HPDE6-E6E7 (cell line): ENCODE data around the gene ATP2A2.
"Not testable (repeated sequence)": the region's sequence is repeated elsewhere in the genome, so short reads cannot be mapped to it uniquely, and the experiment has no call there.

Experiments
- DNase-seq: peaks from one replicate; pipeline ENCODE4 v3.0.0; 2011; ENCODE audit warnings: missing footprints; ENCODE audit errors: extremely low spot score

ATP2A2 gene

DNA sequence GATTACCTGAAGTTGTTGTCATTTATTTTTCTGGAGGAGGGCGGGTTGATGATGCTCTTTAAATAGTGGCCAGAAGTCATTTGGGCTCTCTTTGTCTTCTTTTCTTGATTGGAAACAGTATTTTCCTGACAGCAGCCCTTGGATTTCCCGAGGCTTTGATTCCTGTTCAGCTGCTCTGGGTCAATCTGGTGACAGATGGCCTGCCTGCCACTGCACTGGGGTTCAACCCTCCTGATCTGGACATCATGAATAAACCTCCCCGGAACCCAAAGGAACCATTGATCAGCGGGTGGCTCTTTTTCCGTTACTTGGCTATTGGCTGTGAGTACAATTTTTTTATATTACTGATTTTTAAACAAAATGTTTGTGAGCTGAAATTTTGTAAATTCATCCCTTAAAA is 62.1 kb downstream of the ATP2A2 start:
- no peak for DNase-seq

DNA sequence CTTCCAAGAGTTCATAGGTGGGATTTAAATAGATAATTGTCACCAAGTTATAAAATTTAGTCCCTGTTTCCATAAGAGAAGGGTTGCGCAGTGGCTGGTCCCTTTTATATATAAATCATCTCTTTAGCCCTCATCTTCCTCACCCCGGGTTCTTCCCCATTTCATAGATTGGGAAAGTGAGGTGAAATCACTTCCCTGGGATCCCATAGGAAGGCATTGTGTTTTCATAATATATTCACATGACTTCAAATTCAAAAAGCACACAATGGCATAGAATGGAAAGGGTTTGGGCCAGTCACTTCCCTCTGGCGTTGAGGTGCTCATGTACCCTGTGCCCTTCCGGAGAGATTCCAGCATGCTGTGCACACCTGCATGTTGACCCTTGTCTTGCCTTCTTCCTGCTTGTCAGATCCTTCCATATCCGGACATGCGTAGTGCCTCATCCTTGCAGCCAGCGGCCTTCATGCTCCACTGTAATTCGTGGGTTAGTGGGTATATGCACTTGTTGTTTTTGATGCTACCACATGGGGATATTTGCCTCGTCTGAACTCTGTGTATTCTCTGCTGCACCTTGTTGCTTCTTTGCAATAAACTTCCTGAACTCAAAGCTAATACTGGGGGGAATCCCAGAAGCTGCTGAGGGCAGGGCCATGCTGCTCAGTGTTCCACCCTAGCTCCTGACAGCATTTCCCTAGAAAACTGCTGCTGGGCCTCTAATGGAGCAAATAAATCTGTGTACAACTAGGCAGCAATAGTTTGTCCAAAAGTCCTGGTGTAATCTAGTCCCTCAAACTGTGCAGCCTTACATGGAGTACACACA is 62.9 kb downstream of the ATP2A2 start:
- DNase-seq = no peak

GRCh38 chr12:110344657-110345056 is 63.6 kb downstream of the ATP2A2 start:
- no peak for DNase-seq

DNA sequence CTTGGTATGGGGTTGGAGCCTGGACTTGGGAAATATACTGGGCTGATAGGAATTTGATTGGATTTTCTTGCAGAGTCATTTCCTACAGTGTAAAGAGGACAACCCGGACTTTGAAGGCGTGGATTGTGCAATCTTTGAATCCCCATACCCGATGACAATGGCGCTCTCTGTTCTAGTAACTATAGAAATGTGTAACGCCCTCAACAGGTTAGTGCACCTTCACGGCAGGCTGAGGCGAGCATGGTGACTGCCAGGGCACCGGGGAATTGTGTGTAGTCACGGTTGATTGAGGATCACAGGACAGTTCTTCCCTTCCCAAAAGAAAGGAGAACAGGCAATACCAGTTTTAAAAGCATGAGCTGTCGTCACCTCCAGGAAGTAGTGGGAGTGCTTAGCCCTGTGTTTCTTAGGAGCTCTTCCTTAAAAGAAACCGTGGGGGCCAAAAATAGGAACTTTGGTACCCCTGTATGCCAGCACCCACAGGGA is 64.2 kb downstream of the ATP2A2 start:
- peak; percentile 97 for DNase-seq

GRCh38 chr12:110345963-110346362 is 64.9 kb downstream of the ATP2A2 start:
- DNase-seq = no peak

DNA sequence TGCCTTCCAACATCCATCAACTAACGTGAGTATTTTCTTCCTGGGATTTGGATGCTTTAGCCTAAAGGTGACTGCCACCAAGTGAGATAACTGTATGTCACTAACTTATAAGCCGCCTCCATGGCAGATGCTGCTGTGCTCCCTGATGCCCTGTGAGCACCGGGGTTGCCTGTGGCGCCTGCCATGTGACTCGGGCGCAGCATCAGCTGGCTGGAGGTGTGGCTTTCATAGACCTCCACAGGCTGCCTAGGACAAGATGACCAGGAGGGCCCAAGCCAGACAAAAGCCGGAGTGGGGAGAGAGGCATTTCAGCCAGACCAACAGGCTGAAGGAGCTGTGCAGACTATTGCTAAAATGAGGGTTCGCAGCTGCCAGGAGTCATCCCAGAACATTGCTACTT is 66.7 kb downstream of the ATP2A2 start:
- DNase-seq = no peak

DNA sequence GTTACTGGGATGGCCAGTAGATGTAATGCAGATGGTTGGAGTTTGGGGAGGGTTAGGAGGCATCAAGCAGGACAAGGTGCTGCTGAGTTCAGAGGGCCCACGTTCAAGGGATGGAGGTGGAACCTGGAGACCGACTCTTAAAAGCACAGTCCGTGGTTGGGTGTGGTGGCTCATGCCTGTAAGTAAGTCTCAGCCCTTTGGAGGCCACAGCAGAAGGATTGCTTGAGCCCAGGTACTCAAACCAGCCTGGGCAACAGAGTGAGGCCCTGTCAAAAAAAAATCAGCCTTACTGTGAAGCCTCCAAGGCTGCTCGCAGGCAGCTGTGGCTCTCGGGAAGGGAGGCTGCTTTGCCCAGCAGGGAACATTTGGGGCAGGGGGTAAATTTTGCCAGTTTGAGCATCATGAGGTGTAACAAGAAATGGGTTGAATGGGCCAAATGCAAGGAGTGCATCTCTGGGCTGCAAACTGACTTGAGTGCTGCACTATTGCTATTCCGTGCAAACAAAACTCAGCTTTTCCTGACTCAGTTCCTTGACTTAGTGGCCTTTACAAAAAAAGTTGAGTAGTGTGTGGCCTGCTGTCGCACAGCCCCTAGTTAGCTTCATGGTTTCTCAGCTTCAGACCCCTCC is 67.5 kb downstream of the ATP2A2 start:
- DNase-seq = no peak

- no peak for DNase-seq
Observed at GRCh38 chr12:110349096-110349495, 68.0 kb downstream of the ATP2A2 start.

DNA sequence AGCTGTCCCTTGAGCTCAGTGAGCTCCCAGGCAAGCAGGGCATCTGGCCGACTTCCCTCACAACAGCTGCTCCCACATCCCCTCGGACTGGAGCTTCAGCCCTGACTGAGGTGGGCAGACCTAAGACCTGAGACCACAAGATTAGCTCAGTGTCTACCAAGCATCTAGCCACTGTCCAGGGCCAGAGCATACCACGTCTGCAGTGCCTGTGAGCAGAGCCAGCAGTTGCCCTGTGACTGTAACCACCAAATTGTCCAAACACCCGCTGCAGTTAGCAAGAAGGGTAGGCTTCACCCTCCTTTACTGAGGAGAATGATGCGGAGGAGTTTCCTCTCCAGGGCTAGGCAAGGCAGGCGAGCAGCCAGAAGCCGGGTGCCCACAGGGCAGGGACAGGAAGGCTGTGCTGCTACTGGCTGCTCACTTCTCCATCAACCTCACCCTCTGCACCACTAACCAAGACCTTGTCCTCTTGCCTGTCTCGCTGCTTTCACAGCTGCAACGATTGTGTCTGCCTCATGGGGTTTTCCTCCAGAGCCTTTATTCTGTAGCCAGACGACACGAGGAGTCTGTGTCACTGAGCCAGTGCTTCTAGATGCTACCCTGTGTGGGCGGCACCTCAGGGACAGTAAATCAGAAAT is 68.6 kb downstream of the ATP2A2 start:
- no peak for DNase-seq

GRCh38 chr12:110351119-110351518 is 70.1 kb downstream of the ATP2A2 start:
- no peak for DNase-seq

GRCh38 chr12:110352401-110352800 is 71.4 kb downstream of the ATP2A2 start:
- no peak for DNase-seq

DNA sequence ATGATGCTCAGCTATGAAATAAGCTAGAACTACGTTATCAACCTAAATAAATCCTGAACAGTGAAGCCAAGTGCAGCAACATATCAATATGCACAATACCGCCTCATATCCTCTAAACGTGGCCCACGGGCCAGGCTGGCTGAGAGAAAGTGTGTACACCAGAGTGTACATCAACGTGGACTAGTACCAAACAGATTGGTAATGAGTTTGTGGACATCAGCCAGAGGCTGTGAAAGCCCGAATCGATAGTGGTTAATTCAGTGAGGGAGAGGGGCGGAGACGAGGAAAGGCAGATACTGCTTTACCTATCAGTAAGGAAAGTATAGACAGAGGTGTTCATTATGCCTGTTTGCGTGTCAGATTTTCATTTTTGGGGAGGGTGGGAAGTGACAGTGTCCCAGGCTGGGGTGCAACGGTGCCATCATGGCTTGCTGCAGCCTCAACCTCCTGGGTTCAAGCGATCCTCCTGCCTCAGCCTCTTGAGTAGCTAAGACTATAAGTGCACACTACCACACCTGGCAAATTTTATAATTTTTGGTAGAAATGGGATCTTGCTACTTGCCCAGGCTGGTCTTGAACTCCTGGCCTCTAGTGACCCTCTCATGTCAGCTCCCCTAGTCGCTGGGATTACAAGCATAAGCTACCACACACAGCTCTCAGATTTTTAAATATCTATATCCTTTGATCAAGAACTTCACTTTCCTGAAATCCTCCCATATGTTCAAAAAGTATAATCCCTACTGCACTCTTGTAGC is 72.3 kb downstream of the ATP2A2 start:
- no peak for DNase-seq

- DNase-seq = no peak
Observed at GRCh38 chr12:110354172-110354780, 73.2 kb downstream of the ATP2A2 start.

- DNase-seq = no peak
Observed at GRCh38 chr12:110355073-110355472, 74.0 kb downstream of the ATP2A2 start.

DNA sequence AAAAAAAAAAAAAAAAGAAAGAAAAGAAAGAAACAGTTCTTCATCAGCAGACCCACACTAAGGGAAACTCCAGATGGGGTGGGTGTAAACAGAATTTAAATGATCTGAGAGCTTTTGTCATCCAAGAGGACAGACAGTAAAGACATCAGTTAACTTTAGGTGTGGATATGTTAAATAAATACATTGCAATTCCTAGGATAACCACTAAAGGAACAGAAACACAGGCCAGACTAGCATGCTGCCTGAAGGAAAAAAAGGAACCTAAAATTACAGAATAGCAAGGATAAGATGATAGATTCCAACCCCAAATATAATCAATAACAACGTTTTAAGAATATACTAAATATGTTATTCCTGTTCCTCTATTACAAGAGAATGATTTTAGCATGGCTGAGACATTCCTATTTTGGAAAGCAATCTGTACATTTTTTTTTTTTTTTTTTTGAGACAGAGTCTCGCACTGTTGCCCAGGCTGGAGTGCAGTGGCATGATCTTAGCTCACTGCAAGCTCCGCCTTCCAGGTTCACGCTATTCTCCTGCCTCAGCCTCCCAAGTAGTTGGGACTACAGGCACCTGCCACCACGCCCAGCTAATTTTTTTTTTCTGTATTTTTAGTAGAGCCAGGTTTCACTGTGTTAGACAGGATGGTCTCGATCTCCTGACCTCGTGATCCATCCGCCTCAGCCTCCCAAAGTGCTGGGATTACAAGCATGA is 77.5 kb downstream of the ATP2A2 start:
- DNase-seq = not testable (repeated sequence)

DNA sequence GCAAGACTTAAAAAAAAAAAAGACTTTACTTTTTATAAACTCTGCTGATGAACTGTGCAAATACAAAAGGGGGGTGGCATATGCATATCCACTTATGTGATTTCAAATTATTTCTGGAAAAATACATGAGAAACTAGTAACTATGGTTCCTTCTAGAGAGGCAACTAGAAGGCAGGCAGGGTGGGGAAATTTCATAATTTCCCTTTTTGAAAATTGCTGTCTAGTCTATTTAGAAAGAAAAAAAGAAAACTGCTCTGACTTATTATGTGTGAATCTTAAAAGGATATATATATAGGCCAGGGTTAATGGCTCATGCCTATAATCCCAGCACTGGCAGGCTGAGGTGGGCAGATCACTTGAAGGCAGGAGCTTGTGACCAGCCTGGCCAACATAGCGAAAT is 80.2 kb downstream of the ATP2A2 start:
- no peak for DNase-seq

- no peak for DNase-seq
Observed at GRCh38 chr12:110365489-110366320, 84.7 kb downstream of the ATP2A2 start.

- DNase-seq = no peak
Observed at GRCh38 chr12:110366321-110367142, 85.5 kb downstream of the ATP2A2 start.
